IPS-18c (cell line): ENCODE data around the gene FAM171A1.
"Not testable (repeated sequence)": the region's sequence is repeated elsewhere in the genome, so short reads cannot be mapped to it uniquely, and the experiment has no call there.

Source experiments
- H3K4me3 ChIP-seq: 2 replicates; pipeline ENCODE4 v1.7.0; 2013; ENCODE audit warnings: low read depth, mild to moderate bottlenecking, low read length, moderate library complexity; ENCODE audit not compliant: insufficient read depth
- H3K9me3 ChIP-seq: one replicate; pipeline ENCODE4 v1.6.1; 2013; ENCODE audit warnings: mild to moderate bottlenecking, low read length, moderate library complexity; ENCODE audit not compliant: control insufficient read depth, insufficient read depth

The FAM171A1 gene

GRCh38 chr10:15370856-15371701 is at the start of gene FAM171A1:
TSS of gene FAM171A1 (minus strand) at chr10:15371289. CDS start at chr10:15371052, 237 bp downstream.
- no peaks in the 10 kb centered on the region for H3K9me3 ChIP-seq
- H3K4me3 ChIP-seq: peak within 1 kb of the TSS; percentile 69

- Histone ChIP-seq H3K9me3 (no peaks in the 10 kb centered on the region), H3K4me3 (no peak overlapping the region)
Measured at GRCh38 chr10:15420858-15421257, 49.8 kb upstream of the FAM171A1 start.

GRCh38 chr10:15419279-15419874 is 48.3 kb upstream of the FAM171A1 start:
- no peak overlapping the region for H3K4me3 ChIP-seq
- no peaks in the 10 kb centered on the region for H3K9me3 ChIP-seq

DNA sequence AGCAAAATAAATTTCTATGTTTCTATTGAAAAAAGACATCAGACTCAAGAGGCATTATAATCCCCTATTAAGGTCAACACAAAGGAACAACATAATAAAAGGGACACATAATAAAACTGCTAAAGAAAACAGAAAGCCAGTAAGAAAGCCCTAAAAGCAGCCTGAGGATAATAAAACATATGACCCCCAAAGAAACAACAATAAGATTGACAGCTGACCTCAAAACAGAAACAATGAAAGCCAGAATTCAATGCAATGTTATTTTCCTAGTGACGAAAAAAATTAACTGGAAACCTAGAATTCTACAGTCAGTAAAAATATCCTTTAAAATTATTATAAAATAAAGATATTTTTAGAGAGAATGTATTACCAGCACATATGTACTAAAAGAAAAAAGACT is 44.9 kb upstream of the FAM171A1 start:
- Histone ChIP-seq H3K4me3 (no peak overlapping the region), H3K9me3 (no peaks in the 10 kb centered on the region)

DNA sequence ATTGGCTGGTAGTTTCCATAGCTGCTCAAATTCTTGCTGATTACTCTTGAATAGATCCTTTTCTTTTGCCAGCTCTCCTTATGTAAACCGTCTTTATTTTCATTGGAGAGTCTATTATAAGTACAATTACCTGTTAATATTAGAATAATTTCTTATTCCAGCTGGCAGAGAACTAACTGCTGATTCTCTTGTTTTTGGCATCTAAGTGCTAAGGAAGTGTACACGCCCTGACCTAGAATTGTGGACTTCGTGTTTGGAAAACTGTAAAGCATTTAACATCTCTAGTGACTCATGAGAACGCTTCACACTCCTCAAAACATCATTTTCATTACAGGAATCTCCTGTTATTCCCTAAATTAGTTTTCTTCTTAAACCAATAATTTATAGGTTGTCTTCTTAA is 39.9 kb upstream of the FAM171A1 start:
- Histone ChIP-seq H3K4me3 (no peak overlapping the region), H3K9me3 (no peaks in the 10 kb centered on the region)

DNA sequence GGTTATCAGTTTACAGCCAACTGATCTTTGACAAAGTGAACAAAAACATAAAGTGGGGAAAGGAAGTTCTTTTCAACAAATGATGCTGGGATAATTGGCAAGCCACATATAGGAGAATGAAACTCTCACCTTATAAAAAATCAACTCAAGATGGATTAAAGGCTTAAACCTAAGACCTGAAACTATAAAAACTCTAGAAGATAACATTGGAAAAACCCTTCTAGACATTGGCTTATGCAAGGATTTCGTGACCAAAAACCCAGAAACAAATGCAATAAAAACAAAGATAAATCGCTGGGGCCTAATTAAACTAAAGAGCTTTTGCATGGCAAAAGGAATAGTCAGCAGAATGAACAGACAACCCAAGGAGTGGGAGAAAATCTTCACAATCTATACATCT is 38.3 kb upstream of the FAM171A1 start:
- not testable (repeated sequence) for H3K9me3 ChIP-seq, H3K4me3 ChIP-seq

GRCh38 chr10:15408557-15408956 is 37.5 kb upstream of the FAM171A1 start:
- Histone ChIP-seq H3K9me3 (no peaks in the 10 kb centered on the region), H3K4me3 (no peak overlapping the region)

DNA sequence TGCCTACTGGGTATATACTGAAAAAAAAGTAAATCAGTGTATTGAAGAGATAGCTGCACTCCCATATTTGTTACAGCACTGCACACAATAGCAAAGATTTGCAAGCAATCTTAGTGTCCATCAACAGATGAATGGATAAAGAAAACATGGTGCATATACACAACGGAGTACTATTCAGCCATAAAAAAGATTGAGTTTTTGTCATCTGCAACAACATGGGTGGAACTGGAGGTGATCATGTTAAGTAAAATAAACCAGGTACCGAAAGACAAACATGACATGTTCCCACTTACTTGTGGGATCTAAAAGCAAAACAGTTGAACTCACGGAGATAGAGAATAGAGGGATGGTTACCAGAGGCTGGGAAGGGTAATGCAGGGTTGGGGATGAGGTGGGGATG is 34.2 kb upstream of the FAM171A1 start:
- Histone ChIP-seq H3K4me3 (no peak overlapping the region), H3K9me3 (no peaks in the 10 kb centered on the region)

DNA sequence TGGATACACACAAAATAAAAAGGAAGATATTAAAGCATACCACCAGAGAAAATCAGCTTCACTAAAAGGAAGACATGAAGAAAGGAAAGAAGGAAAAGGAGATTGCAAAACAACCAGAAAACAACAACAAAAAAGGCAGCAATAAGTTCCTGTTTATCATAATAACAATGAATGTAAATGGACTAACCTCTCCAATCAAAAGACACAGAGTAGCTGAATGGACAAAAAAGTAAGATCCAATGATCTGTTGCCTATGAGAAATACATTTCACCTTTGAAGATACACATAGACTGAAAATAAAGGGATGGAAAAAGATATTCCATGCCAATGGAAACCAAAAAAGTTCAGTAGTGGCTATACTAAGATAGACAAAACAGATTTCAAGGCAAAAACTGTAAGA is 30.3 kb upstream of the FAM171A1 start:
- Histone ChIP-seq H3K4me3 (no peak overlapping the region), H3K9me3 (no peaks in the 10 kb centered on the region)

- H3K4me3 ChIP-seq, H3K9me3 ChIP-seq: not testable (repeated sequence)
Measured at GRCh38 chr10:15400461-15400860, 29.4 kb upstream of the FAM171A1 start.

DNA sequence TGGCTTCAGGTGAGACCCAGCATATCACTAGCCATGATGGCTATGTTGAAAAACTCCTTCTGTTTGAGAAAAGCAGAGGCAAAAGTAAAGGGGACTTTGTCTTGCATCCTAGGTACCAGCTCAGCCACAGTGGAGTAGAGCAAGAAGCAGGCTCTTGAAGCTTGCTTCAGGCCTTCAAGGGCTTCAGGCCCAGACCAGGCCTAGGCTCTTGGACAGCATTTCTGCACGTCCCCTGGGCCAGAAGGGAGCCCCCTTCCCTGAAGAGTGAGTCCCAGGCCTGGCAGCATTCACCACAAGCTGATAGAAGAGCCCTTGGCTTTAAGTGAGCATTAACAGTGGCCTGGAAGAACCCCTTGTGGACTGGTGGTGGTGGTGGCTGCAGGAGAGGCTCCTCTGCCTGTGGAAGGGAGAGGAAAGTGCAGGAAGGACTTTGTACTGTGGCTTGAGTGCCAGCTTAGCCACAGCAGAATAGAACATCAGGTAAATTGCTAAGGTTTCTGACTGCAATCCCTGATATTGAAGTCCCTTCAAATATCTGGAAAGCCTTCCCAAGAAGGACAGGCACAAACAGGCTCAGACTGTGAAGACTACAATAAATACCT is 28.1 kb upstream of the FAM171A1 start:
- no peak overlapping the region for H3K4me3 ChIP-seq
- H3K9me3 ChIP-seq: no peaks in the 10 kb centered on the region

DNA sequence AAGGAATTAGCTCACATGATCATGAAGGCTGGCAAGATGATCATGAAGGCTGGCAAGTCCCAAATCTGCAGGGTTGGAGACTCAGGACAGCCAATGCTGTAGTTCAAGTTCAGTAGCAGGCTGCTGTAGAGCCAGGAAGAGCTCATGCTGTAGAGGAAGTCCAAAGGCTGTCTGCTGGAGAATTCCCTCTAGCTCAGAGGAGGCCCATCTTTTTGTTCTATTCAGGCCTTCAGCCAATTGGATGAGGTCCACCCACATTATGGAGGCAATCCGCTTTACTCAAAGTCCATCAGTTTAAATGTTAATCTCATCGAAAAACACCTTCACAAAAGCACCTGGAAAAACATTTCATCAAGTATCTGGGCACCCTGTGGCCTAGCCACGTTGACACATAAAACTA is 24.8 kb upstream of the FAM171A1 start:
- no peak overlapping the region for H3K4me3 ChIP-seq
- H3K9me3 ChIP-seq: no peaks in the 10 kb centered on the region

GRCh38 chr10:15393139-15393825 is 22.2 kb upstream of the FAM171A1 start:
- Histone ChIP-seq H3K9me3 (no peaks in the 10 kb centered on the region), H3K4me3 (no peak overlapping the region)

DNA sequence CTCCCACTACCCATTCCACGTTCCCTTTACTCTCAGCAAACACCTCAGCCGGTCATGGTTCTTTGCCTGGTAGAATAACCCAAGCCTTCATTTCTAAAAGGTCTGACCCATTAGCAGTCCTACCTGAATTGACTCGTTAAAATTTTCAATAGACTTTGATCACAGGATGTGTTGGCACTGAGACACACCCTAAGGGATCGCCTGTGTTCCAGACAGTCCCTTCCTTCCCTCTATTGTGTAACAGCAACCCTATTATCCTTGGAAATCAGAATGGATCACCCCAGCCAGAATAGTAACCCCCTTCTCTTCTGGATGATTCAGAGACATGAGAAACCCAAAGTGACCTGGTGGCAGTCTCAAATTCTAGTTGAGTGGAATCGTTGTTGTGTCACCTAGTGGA is 20.4 kb upstream of the FAM171A1 start:
- Histone ChIP-seq H3K4me3 (no peak overlapping the region), H3K9me3 (no peaks in the 10 kb centered on the region)

DNA sequence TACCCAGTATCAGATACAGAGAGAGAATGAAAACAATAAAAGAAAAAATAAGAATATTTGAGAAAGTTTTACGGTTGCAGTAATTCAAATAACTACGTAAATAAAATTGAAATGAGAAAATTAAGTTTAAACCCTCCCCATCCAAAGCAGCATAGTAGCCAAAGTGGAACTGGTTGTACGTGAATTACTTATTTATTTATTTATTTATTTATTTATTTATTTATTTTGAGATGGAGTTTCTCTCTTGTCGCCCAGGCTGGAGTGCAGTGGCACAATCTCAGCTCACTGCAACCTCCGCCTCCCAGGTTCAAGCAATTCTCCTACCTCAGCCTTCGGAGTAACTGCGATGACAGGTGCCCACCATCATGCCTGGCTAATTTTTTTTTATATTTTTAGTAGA is 17.1 kb upstream of the FAM171A1 start:
- not testable (repeated sequence) for H3K9me3 ChIP-seq, H3K4me3 ChIP-seq

- no peak overlapping the region for H3K4me3 ChIP-seq
Measured at GRCh38 chr10:15387021-15387420, 15.9 kb upstream of the FAM171A1 start.

GRCh38 chr10:15385552-15386455 is 14.7 kb upstream of the FAM171A1 start:
- no peak overlapping the region for H3K4me3 ChIP-seq

More at GRCh38 chr10:15387021-15387420, 15.9 kb upstream of the FAM171A1 start:
- H3K9me3 ChIP-seq: no peaks in the 10 kb centered on the region

More at GRCh38 chr10:15385552-15386455, 14.7 kb upstream of the FAM171A1 start:
- no peaks in the 10 kb centered on the region for H3K9me3 ChIP-seq
